ENCODE measurements around the gene LAMA3. TPM values are rescaled to one million over a fixed set of nuclear protein-coding genes. Genes with fewer than 3 reads are reported as not detected.

LAMA3 gene
- total RNA-seq, 6 experiments from 2014 or later, result 1.3 to 5.0 (median 3.0) TPM

DNA sequence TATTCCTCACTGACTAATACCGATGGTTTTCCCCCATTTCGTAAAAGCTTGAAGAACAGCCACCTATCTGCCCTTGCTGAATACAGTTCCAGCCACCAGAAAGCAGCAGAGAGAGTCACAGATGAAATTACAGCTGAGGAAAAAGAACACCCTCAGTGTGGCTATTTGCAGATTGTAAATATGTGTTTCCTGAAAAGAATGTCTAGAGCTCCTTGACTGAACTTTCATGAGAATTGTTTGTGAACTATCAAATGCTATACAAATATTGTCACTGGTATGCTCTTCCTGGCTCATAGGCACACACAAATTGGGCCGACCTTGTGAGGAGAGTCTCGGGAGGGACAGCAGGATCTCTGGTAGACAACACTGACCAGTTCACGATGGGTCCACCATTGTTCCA lies 267.2 kb downstream of the LAMA3 start:
- Histone ChIP-seq H3K4me3 (no peak overlapping the region), H3K27ac (no peak overlapping the region), H3K27me3 (no peaks in the 10 kb centered on the region), H3K36me3 (no peaks in the 10 kb centered on the region), H3K4me1 (peaks cover 0 to 4% (median 0%) of the 10 kb centered on the region in 4 donors), H3K9me3 (no peaks in the 10 kb centered on the region)
- DNase-seq, result no peak
- WGBS (ENCODE audit: insufficient coverage, low coverage, low lambda C conversion rate, missing lambda C conversion rate), result 69% methylated on average over 4 of the region's 5 CpGs
- ATAC-seq, result no peak
- intact Hi-C loops (cut with DNase I), result no loop called here
- TF ChIP-seq, protein P1, sequence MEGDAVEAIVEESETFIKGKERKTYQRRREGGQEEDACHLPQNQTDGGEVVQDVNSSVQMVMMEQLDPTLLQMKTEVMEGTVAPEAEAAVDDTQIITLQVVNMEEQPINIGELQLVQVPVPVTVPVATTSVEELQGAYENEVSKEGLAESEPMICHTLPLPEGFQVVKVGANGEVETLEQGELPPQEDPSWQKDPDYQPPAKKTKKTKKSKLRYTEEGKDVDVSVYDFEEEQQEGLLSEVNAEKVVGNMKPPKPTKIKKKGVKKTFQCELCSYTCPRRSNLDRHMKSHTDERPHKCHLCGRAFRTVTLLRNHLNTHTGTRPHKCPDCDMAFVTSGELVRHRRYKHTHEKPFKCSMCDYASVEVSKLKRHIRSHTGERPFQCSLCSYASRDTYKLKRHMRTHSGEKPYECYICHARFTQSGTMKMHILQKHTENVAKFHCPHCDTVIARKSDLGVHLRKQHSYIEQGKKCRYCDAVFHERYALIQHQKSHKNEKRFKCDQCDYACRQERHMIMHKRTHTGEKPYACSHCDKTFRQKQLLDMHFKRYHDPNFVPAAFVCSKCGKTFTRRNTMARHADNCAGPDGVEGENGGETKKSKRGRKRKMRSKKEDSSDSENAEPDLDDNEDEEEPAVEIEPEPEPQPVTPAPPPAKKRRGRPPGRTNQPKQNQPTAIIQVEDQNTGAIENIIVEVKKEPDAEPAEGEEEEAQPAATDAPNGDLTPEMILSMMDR (IDR thresholded peaks at IDR 0.05), result no peak
- TF ChIP-seq POLR2A (IDR thresholded peaks at IDR 0.05), result no peak

DNA sequence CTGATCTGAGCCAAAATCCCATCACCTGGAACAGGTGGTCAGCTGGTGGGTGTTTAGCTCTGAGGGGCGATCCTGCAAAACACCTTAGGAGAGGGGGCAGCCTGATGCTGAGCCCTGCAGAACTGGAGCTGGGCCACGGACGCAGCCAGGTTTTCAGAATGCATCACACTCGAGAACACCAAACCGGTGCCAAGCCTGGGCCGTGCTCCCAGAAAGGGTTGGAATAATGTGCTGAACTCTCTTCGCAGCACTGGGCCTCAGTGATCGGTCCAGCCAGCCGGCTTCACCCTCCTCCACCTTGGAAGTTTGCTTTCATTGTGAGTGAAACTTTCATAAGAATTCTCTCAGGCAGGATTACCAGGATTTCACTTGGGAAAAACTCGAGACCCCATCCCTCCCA lies 268.8 kb downstream of the LAMA3 start:
- Histone ChIP-seq H3K4me1 (peaks cover 0 to 4% (median 0%) of the 10 kb centered on the region in 4 donors), H3K4me3 (no peak overlapping the region), H3K27me3 (no peaks in the 10 kb centered on the region), H3K27ac (no peak overlapping the region), H3K9me3 (no peaks in the 10 kb centered on the region), H3K36me3 (no peaks in the 10 kb centered on the region)
- 26% methylated on average over 3 of the region's 10 CpGs for WGBS (ENCODE audit: insufficient coverage, low coverage, low lambda C conversion rate, missing lambda C conversion rate)
- ATAC-seq (peak; percentile 95 to 99 (median 96)), DNase-seq (peak; percentile 69 to 90 (median 88))
- TF ChIP-seq POLR2A (IDR thresholded peaks at IDR 0.05), result no peak
- TF ChIP-seq, protein P1 (IDR thresholded peaks at IDR 0.05), result no peak
- intact Hi-C loops (cut with DNase I), result no loop called here

DNA sequence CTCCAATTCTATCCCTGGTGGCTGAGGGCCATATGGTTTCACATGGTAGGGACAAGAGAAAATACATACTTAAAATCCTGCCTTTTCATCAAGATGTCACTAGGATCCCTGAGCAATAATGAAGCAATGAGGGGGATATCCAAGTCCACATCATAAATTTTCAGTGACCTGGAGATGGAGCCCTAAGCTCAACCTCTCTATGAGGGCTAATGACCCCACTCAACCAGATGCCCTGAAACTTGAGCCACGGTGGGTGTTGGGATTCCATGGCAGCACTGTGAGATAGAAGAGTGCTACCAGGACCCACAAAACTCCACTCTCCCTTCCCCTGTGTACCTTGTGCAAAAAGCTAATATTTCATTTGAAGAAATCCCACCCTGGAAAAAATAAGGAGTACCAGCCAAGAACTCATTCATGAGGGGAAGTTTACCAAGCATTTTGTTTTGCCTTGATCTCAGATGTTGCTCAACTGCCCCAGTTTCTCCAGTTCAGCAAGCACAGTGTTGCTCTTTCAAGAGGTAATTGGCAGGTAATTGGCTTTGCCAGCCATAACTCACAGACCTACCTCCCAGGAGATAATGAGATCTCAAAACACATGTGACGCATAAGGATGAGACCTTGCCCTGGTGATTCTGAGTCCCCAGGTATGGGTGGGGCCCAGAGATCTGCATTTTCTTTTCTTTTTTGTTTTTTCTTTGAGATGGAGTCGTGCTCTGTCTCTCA lies 274.4 kb downstream of the LAMA3 start:
- DNase-seq (peak in 1 of 3 donors; percentile 65), ATAC-seq (peak; percentile 70 to 87 (median 76))
- TF ChIP-seq POLR2A (IDR thresholded peaks at IDR 0.05), result no peak
- TF ChIP-seq, protein P1 (IDR thresholded peaks at IDR 0.05), result peak in 1 of 4 donors; percentile 43
- Histone ChIP-seq H3K36me3 (no peaks in the 10 kb centered on the region), H3K27me3 (no peaks in the 10 kb centered on the region), H3K4me1 (peaks cover 0 to 25% (median 9%) of the 10 kb centered on the region in 4 donors), H3K27ac (peak overlapping the region in 1 of 3 donors; percentile 75), H3K9me3 (no peaks in the 10 kb centered on the region), H3K4me3 (no peak overlapping the region)
- WGBS (ENCODE audit: insufficient coverage, low coverage, low lambda C conversion rate, missing lambda C conversion rate), result 44% methylated on average over 3 of the region's 3 CpGs
- intact Hi-C loops (cut with DNase I), result no loop called here

DNA sequence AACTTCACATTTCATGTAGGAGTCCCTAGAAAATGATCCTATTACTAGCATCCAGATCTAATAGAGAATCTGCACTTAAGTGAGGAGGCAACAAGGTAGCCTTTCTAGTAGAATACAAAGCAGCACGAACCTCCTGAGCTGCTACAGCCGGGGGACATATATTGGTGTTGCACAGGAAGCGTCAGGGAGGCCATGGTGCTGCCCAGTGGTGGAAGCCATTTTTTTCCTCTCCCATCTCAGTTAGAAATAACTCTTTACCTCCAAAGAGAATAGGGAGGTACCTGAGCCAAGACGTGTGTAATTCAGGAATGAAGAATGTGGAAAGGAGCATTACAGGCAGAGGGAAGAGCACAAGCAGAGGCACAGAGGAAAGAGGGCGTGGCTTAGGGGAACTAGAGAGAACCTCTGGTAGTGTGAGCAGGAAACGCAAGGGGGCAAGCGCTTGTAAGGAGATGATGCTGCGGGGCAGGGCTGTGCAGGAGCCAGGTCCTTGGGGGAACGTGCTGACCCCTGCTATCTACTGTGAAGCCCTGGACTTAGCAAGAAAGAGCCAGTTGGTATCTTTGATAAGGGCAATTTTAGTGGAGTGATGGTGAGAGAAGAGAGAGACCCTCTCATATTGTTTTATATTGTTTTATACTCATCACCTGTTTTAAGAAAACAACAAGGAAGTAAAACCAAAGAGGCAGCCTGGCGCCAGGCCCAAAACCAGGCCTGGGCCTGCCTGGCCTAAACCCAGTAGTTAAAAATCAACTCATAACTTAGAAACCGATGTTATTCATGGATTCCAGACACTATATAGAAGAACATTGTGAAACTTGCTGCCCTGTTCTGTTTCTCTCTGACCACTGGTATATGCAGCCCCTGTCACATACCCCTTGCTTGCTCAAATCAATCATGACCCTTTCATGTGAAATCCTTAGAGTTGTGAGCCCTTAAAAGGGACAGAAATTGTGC lies 275.3 kb downstream of the LAMA3 start:
- Histone ChIP-seq H3K27me3 (no peaks in the 10 kb centered on the region), H3K36me3 (no peaks in the 10 kb centered on the region), H3K27ac (peak overlapping the region; percentile 7 to 75 (median 60)), H3K4me1 (peaks cover 0 to 24% (median 9%) of the 10 kb centered on the region in 4 donors), H3K4me3 (no peak overlapping the region), H3K9me3 (no peaks in the 10 kb centered on the region)
- intact Hi-C loops (cut with DNase I), result no loop called here
- DNase-seq (no peak), ATAC-seq (peak; percentile 26 to 51 (median 40))
- WGBS (ENCODE audit: insufficient coverage, low coverage, low lambda C conversion rate, missing lambda C conversion rate), result 60% methylated on average over 5 of the region's 11 CpGs
- TF ChIP-seq, protein P1 (IDR thresholded peaks at IDR 0.05), result no peak
- TF ChIP-seq POLR2A (IDR thresholded peaks at IDR 0.05), result no peak

Measured in right lobe of liver (tissue), 6 donors.